Measurements from ENCODE around the gene CHCHD3. TPM values are rescaled to one million over a fixed set of nuclear protein-coding genes. Genes with fewer than 3 reads are reported as not detected.

CHCHD3 gene
- polyA plus RNA-seq, 2 of the 4 experiments (the other 2 are of a cell fraction), result 96.7 to 139 TPM

DNA sequence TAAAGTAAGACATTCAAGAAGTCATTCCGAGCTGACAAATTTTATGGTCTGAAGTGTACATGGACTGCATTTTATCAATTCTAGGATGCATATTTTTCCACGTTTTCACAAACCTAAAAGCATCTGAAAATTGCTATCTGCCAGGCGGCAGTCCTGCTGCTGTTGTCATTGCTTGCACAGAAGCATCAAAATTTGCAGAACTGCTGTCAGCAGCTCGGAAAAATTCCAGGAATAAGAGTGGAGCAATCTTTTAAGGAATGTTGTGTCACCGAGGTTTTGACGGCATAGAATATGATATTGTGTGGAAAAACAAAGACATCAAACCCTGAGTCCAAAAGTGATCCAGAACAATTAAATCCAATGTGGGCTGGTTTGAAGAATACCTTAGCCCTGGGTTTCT is 61.4 kb downstream of the CHCHD3 start:
- ChIA-PET POLR2A (no interaction called here), CTCF (no interaction called here)
- ATAC-seq (no peak), DNase-seq (ENCODE audit: low read depth in 1 of 2, low spot score in 1 of 2) (no peak), FAIRE-seq (no peak)
- 99% methylated on average over 6 of the region's 6 CpGs for WGBS (ENCODE audit: missing lambda C conversion rate)
- TF ChIP-seq MAFK (IDR thresholded peaks at IDR 0.05; ENCODE audit: partially characterized antibody) (no peak), ESRRA (IDR thresholded peaks at IDR 0.05; ENCODE audit: borderline replicate concordance, low read length) (no peak), FOSL2 (IDR thresholded peaks at IDR 0.05) (no peak), FOSL2 (CRISPR knock-in tag; IDR thresholded peaks at IDR 0.05) (no peak), POLR2A (IDR thresholded peaks at IDR 0.05; ENCODE audit: low read length) (no peak), RCOR1 (IDR thresholded peaks at IDR 0.05; ENCODE audit: low read depth, low read length) (no peak), MYC (IDR thresholded peaks at IDR 0.05; ENCODE audit: borderline replicate concordance, low read length) (no peak), ZSCAN20 (CRISPR knock-in tag; IDR thresholded peaks at IDR 0.05) (no peak), ZFP36 (IDR thresholded peaks at IDR 0.05; ENCODE audit: borderline replicate concordance, partially characterized antibody) (no peak), EP300 (IDR thresholded peaks at IDR 0.05) (no peak), HOXB5 (CRISPR knock-in tag; IDR thresholded peaks at IDR 0.05) (no peak), HDAC2 (IDR thresholded peaks at IDR 0.05) (no peak), BHLHE40 (IDR thresholded peaks at IDR 0.05; ENCODE audit: low read depth, low read length) (no peak), ZNF302 (CRISPR knock-in tag; IDR thresholded peaks at IDR 0.05) (no peak)
- TF ChIP-seq, protein P1, sequence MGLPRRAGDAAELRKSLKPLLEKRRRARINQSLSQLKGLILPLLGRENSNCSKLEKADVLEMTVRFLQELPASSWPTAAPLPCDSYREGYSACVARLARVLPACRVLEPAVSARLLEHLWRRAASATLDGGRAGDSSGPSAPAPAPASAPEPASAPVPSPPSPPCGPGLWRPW (IDR thresholded peaks at IDR 0.05), result no peak
- TF ChIP-seq, protein P2, sequence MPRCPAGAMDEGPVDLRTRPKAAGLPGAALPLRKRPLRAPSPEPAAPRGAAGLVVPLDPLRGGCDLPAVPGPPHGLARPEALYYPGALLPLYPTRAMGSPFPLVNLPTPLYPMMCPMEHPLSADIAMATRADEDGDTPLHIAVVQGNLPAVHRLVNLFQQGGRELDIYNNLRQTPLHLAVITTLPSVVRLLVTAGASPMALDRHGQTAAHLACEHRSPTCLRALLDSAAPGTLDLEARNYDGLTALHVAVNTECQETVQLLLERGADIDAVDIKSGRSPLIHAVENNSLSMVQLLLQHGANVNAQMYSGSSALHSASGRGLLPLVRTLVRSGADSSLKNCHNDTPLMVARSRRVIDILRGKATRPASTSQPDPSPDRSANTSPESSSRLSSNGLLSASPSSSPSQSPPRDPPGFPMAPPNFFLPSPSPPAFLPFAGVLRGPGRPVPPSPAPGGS (IDR thresholded peaks at IDR 0.05), result no peak
- TF ChIP-seq, protein P3, sequence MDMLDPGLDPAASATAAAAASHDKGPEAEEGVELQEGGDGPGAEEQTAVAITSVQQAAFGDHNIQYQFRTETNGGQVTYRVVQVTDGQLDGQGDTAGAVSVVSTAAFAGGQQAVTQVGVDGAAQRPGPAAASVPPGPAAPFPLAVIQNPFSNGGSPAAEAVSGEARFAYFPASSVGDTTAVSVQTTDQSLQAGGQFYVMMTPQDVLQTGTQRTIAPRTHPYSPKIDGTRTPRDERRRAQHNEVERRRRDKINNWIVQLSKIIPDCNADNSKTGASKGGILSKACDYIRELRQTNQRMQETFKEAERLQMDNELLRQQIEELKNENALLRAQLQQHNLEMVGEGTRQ (IDR thresholded peaks at IDR 0.05), result no peak
- no peak overlapping the region for H3K27ac ChIP-seq
- no peak overlapping the region for H3K4me3 ChIP-seq
- no peaks in the 10 kb centered on the region for H3K4me1 ChIP-seq
- H3K4me2 ChIP-seq, result no peak overlapping the region
- H3K9me3 ChIP-seq, result no peaks in the 10 kb centered on the region

DNA sequence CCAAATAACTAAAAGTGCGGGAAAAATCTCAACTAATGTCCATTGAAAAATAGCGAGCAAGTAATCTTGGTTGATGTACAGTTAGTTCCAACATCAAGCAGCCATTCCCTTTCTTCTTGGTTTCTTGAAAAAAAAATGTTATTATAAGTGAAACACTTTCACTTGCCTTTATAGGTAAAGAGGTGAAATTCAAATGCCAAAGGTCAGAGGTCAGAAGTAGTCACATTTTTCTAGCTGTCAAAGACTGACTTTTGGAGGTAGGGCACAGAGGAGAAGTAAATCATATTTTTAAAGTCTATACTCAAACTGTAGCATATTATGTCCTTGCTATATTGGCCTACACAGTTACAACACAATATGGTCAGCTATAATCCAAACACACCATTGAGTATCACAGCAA is 62.3 kb downstream of the CHCHD3 start:
- H3K4me3 ChIP-seq, result no peak overlapping the region
- FAIRE-seq, result no peak
- WGBS (ENCODE audit: missing lambda C conversion rate), result 91% methylated on average over 2 of the region's 2 CpGs
- no peak overlapping the region for H3K27ac ChIP-seq
- ChIA-PET CTCF (no interaction called here), POLR2A (no interaction called here)
- ATAC-seq, result no peak
- no peak overlapping the region for H3K4me2 ChIP-seq
- no peaks in the 10 kb centered on the region for H3K4me1 ChIP-seq
- H3K9me3 ChIP-seq, result no peaks in the 10 kb centered on the region
- DNase-seq (ENCODE audit: low read depth in 1 of 2, low spot score in 1 of 2), result no peak
- TF ChIP-seq EP300 (IDR thresholded peaks at IDR 0.05), result no peak
- no peak for TF ChIP-seq POLR2AphosphoS2 (conservative IDR thresholded peaks at IDR 0.05; ENCODE audit: low read length)
- no peak for TF ChIP-seq SMC3 (IDR thresholded peaks at IDR 0.05)
- no peak for TF ChIP-seq ZSCAN20 (CRISPR knock-in tag; IDR thresholded peaks at IDR 0.05)
- no peak for TF ChIP-seq ELK1 (IDR thresholded peaks at IDR 0.05; ENCODE audit: low read depth, low read length)
- TF ChIP-seq NPAS2 (CRISPR knock-in tag; IDR thresholded peaks at IDR 0.05; ENCODE audit: borderline replicate concordance), result no peak
- TF ChIP-seq RAD21 (conservative IDR thresholded peaks at IDR 0.05 in 1 of 2, IDR thresholded peaks at IDR 0.05 in 1 of 2), result no peak
- no peak for TF ChIP-seq PHF8 (IDR thresholded peaks at IDR 0.05; ENCODE audit: borderline replicate concordance, low read depth)
- TF ChIP-seq, protein P3 (IDR thresholded peaks at IDR 0.05), result no peak
- TF ChIP-seq NR3C1 (IDR thresholded peaks at IDR 0.05), result no peak
- TF ChIP-seq ESRRA (IDR thresholded peaks at IDR 0.05; ENCODE audit: borderline replicate concordance, low read length), result no peak
- no peak for TF ChIP-seq KDM5A (IDR thresholded peaks at IDR 0.05)
- no peak for TF ChIP-seq CBX8 (IDR thresholded peaks at IDR 0.05)
- TF ChIP-seq RNF2 (IDR thresholded peaks at IDR 0.05; ENCODE audit: borderline replicate concordance, low read depth), result no peak
- no peak for TF ChIP-seq EHMT2 (IDR thresholded peaks at IDR 0.05; ENCODE audit: low read depth)
- TF ChIP-seq POLR2A (IDR thresholded peaks at IDR 0.05; ENCODE audit: low read length), result no peak
